RWPE1 (cell line): ENCODE measurements around the gene CRY2.

Experiments used
- CTCF ChIA-PET: fragments of 350-600 bp; sonication (Branson Sonifier 250); formaldehyde crosslinking; extraction: SDS; loops from one replicate; lab custom pipeline; 2021; lab: Yijun Ruan, JAX
- POLR2A ChIA-PET: fragments of 400-600 bp; formaldehyde crosslinking; extraction: SDS; loops from one replicate; lab custom pipeline; 2020; ENCODE audit warnings: antibody characterized with exemption; ENCODE audit not compliant: low non-redundant PET; lab: Yijun Ruan, JAX
- DNase-seq: peaks from one replicate; pipeline ENCODE4 v3.0.0; 2012; ENCODE audit warnings: low spot score
- H3K27ac ChIP-seq: fragments of 450-650 bp; 2 replicates; pipeline ENCODE4 v1.5.1; 2017
- CTCF ChIP-seq: fragments of 450-650 bp; conservative IDR thresholded peaks from 2 replicates; pipeline ENCODE4 v1.5.1; 2017; ENCODE audit warnings: low read depth, mild to moderate bottlenecking

Gene CRY2

GRCh38 chr11:45881708-45882368, 34.6 kb downstream of the CRY2 start:
- CTCF ChIA-PET: interaction anchor here (0.6 to 1.2 kb wide), 2 partner anchors 9 to 16 kb away, joined by 3 to 5 read pairs; no protein-coding TSS in a partner anchor
- DNase-seq: no peak
- no peak for TF ChIP-seq CTCF
- H3K27ac ChIP-seq: peak overlapping the region; percentile 64
- POLR2A ChIA-PET: no interaction called here

- POLR2A ChIA-PET: no interaction called here
These were observed 37.4 kb downstream of the CRY2 start for GRCh38 chr11:45884596-45885185.

DNA sequence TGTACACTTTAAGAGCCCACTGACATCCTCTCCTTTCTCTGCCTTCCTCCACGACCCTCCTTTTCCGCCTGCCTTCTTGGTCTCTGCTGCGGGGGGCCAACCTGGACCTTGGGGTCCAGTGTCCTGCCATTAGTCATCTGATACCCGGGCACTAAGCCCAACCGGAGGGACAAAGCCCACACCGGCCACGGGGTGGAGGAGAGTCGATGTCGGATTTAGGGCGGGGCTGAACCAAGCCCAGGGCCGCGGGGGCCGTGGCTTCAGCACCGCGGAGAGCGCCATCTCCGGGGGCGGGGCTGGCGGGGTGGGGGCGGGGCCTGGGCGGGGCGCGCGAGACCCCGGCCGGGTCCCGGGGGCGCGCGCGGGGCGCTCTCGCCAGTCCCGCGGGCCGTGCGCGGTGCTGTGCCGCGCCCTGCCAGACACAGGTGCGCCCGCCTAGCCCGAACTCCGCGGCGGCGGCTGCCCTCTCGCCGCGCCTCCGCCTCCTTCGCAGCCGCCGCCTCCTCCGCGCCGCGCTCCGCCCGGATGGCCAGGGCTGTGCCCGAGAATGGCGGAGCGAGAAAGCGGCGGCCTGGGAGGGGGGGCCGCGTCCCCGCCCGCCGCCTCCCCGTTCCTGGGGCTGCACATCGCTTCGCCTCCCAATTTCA, 38.1 kb downstream of the CRY2 start, which contains the start of gene MAPK8IP1:
Gene MAPK8IP1, plus strand, starts transcription at position 378 of the 647 bp plus-strand sequence. Its CDS starts 170 bp downstream, at position 548.
- ChIA-PET POLR2A (no interaction called here), CTCF (no interaction called here)
- H3K27ac ChIP-seq: no peak within 1 kb of the TSS
- TF ChIP-seq CTCF: no peak
- peak; percentile 73 for DNase-seq

More at GRCh38 chr11:45884596-45885185, 37.4 kb downstream of the CRY2 start:
- TF ChIP-seq CTCF: no peak
- H3K27ac ChIP-seq: no peak overlapping the region
- DNase-seq: no peak
- CTCF ChIA-PET: interaction anchor here (0.6 kb wide), 1 partner anchor 514 kb away, joined by 3 read pairs; no protein-coding TSS in a partner anchor

DNA sequence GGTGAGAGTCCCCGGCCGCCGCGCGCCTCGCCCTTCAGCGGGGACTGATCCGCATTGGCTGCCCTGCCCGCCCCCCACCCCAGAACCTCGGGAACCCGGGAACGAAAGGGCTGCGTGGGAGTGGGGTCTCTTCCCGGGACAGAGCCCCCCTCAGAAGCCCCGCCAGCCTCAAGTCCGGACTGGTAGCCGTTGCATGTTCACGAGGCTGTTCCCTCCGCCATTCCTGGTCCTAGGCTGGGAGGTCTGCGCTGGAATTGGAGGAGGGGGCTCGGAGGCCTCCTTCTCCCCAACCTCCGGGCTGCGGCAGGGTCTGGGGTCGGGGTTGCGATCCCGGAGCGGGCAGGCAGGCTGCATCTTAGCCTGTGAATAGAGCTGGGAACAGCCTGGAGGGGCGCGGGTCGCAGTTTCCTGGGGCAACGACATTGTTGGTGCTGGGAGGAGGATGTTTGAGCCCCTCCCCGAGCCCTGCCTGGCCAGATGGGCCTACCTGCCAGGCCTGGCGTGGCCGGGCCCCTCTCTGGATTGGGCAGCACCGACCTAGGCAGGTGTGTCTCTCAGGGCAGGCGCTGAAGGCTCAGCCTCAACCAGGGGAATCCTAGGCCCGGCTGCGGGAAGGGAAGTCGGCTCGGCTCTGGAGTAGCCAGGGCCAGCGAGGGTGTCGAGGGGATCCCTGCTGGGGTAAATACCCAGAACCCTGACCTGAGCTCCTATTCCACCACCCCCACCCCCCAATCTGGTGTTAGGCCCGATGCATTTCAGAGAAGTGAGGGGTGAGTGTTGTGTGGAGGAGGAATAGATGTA, 38.8 kb downstream of the CRY2 start:
- no peak for TF ChIP-seq CTCF
- POLR2A ChIA-PET: no interaction called here
- CTCF ChIA-PET: interaction anchor here (0.6 kb wide), 1 partner anchor 43 kb away, joined by 4 read pairs; no protein-coding TSS in a partner anchor
- DNase-seq: no peak
- H3K27ac ChIP-seq: no peak overlapping the region

GRCh38 chr11:45886816-45887520, 39.7 kb downstream of the CRY2 start:
- POLR2A ChIA-PET: no interaction called here
- CTCF ChIA-PET: interaction anchor here (0.6 kb wide), 2 partner anchors 44 to 429 kb away, joined by 3 to 4 read pairs; no protein-coding TSS in a partner anchor
- no peak overlapping the region for H3K27ac ChIP-seq
- no peak for TF ChIP-seq CTCF
- no peak for DNase-seq
